Neural cell (in vitro differentiated cells): ENCODE measurements around the gene SHQ1.

Experiments used
- CTCF ChIP-seq: fragments of 450-650 bp; IDR thresholded peaks from 2 replicates; pipeline ENCODE4 v1.5.1; 2014; ENCODE audit warnings: antibody characterized with exemption, mild to moderate bottlenecking, moderate library complexity; ENCODE audit not compliant: poor library complexity, severe bottlenecking
- EP300 ChIP-seq: fragments of 450-650 bp; conservative IDR thresholded peaks from 2 replicates; pipeline ENCODE4 v1.6.1; 2014; ENCODE audit warnings: antibody characterized with exemption, mild to moderate bottlenecking, moderate library complexity; ENCODE audit not compliant: poor library complexity, severe bottlenecking
- EZH2 ChIP-seq: fragments of 200-600, 300-800 bp; shearing (Covaris generic), sonication (generic); IDR thresholded peaks from 2 replicates; pipeline ENCODE4 v1.6.1; 2014; ENCODE audit warnings: antibody characterized with exemption, low read length, borderline replicate concordance, mild to moderate bottlenecking; ENCODE audit not compliant: insufficient read depth, poor library complexity, severe bottlenecking
- MXI1 ChIP-seq: fragments of 450-650 bp; conservative IDR thresholded peaks from 2 replicates; pipeline ENCODE4 v1.6.1; 2014; ENCODE audit warnings: antibody characterized with exemption, mild to moderate bottlenecking; ENCODE audit not compliant: poor library complexity, severe bottlenecking
- POLR2AphosphoS5 ChIP-seq: IDR thresholded peaks from 2 replicates; pipeline ENCODE4 v1.6.1; 2012
- RAD21 ChIP-seq: fragments of 450-650 bp; conservative IDR thresholded peaks from 2 replicates; pipeline ENCODE4 v1.6.1; 2014; ENCODE audit warnings: antibody characterized with exemption, mild to moderate bottlenecking, moderate library complexity
- REST ChIP-seq: IDR thresholded peaks from 2 replicates; pipeline ENCODE4 v1.6.1; 2012; ENCODE audit warnings: borderline replicate concordance
- SMC3 ChIP-seq: fragments of 450-650 bp; conservative IDR thresholded peaks from 2 replicates; pipeline ENCODE4 v1.6.1; 2014; ENCODE audit warnings: antibody characterized with exemption, mild to moderate bottlenecking, moderate library complexity; ENCODE audit not compliant: poor library complexity
- TAF1 ChIP-seq: IDR thresholded peaks from 2 replicates; pipeline ENCODE4 v1.6.1; 2012; ENCODE audit warnings: low read depth

DNA sequence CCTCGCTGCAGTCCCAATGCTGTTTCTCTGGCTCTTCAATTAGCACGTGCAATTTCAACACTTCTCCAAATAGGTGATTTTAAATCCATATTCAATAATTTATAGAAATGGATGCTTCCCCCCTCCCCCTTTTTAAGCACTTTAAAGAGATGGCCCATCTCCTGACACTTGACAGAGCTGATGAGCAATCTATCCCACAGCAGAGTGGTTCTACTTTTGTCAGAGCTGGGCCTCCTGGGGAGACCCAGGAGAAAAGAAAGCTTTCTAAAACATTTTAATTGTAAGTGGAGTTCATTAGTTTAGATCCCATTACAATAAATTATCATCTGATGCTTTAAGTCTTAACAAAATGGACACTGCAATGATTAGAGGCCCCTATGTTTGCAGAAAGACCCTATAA lies 127.7 kb downstream of the SHQ1 start:
- TF ChIP-seq TAF1, result no peak
- TF ChIP-seq CTCF, result no peak
- TF ChIP-seq POLR2AphosphoS5, result no peak
- no peak for TF ChIP-seq SMC3
- TF ChIP-seq EP300, result no peak
- TF ChIP-seq REST, result no peak
- TF ChIP-seq EZH2, result no peak
- TF ChIP-seq RAD21, result no peak
- TF ChIP-seq MXI1, result no peak
